Adrenal gland (tissue), 12 donors: ENCODE data around the gene MTAP. TPM values are rescaled to one million over a fixed set of nuclear protein-coding genes. Genes with fewer than 3 reads are reported as not detected.

ENCODE experiments used
- DNase-seq, 7 donors: peaks; one replicate each; pipeline ENCODE4 v3.0.0-alpha.2; 2019 to 2020
- H3K27ac ChIP-seq, 5 donors: fragments of 200-600 bp; sonication (generic) in 4 of 5; 1 replicate in 3 of 5; 2 replicates in 2 of 5; pipeline versions ENCODE4 v1.5.1 to v1.8.0; 2016 to 2020; ENCODE audit warnings: mild to moderate bottlenecking in 1 of 5
- H3K27me3 ChIP-seq: fragments of 200-600 bp; 2 replicates; pipeline ENCODE4 v1.8.0; 2021
- H3K36me3 ChIP-seq, 2 donors: fragments of 200-600 bp; replicated peaks in 1 of 2; 1 replicate in 1 of 2; 2 replicates in 1 of 2; pipeline versions ENCODE4 v1.5.1 to v1.8.0; 2018 to 2022
- H3K4me1 ChIP-seq, 2 donors: fragments of 200-600 bp; replicated peaks in 1 of 2; 1 replicate in 1 of 2; 2 replicates in 1 of 2; pipeline versions ENCODE4 v1.5.1 to v1.8.0; 2018 to 2021
- H3K4me3 ChIP-seq, 4 donors: fragments of 200-600 bp; sonication (generic) in 3 of 4; one replicate each; pipeline ENCODE4 v1.5.1; 2016 to 2018
- H3K9me3 ChIP-seq, 3 donors: fragments of 200-600 bp; sonication (generic) in 1 of 3; replicated peaks in 1 of 3; 1 replicate in 2 of 3; 2 replicates in 1 of 3; pipeline versions ENCODE4 v1.5.1 to v1.8.0; 2016 to 2021
- CTCF ChIP-seq, 6 experiments: fragments of 450-650 bp in 4 of 6; fragments of 200-600 bp in 2 of 6; sonication (generic) in 1 of 6; IDR thresholded peaks; 1 replicate in 5 of 6; 2 replicates in 1 of 6; pipeline versions ENCODE4 v1.5.1 to v1.8.0; 2016 to 2021; ENCODE audit warnings: antibody characterized with exemption in 6 of 6, mild to moderate bottlenecking in 2 of 6, moderate library complexity in 1 of 6
- POLR2A ChIP-seq, 2 donors: fragments of 450-650 bp; IDR thresholded peaks; one replicate each; pipeline ENCODE4 v1.6.1; 2017; ENCODE audit warnings: antibody characterized with exemption in 2 of 2, mild to moderate bottlenecking in 2 of 2, moderate library complexity in 1 of 2
- WGBS, 4 donors: extraction: QIAGEN DNeasy Blood & Tissue Kit in 2 of 4; methylation state at CpG; one replicate each; pipeline versions ENCODE4 v1.1.5 to v1.1.7; 2013 to 2017; 5-methylcytosine and 5-hydroxymethylcytosine counted together
- intact Hi-C, 2 donors: fragments of 100-400 bp; cut with DNase I; formaldehyde crosslinking; loops; one replicate each; pipeline versions ENCODE4 v1.14.1 to v1.15.0; 2022 to 2023
- polyA plus RNA-seq, 3 donors: library from polyadenylated mRNA; stranded (reverse); fragments of 200-250 nt in 2 of 3; fragments of 350-450 nt in 1 of 3; fragmentation: Illumina TruSeq in 1 of 3; extraction: RNeasy Lipid Tissue Mini Kit (QIAGEN cat#74804) in 1 of 3; gene quantifications; one replicate each; pipeline ENCODE4 v1.2.3, GENCODE V29; 2013 to 2014
- total RNA-seq, 9 donors: library from RNA; depleted of rRNA in 4 of 9; stranded (reverse); fragments of >200 nt in 4 of 9; fragments of 120-200 nt in 1 of 9; fragmentation: NEBNext Ultra II Directional in 1 of 9; extraction: Animal tissue kit (Norgen Biotek cat#: 25700) in 1 of 9; gene quantifications; one replicate each; pipeline versions ENCODE4 v1.1.0 to v1.2.4, GENCODE V29; 2013 to 2023
- donor health status: healthy with polysubstance abuse.
- donor health status: Bipolar disorder and iron deficiency.
- donor health status: DM: yes; HTN: yes; CAD: no.
- donor health status: DM: no; HTN: no; CAD: no.
- donor health status: DM: no; HTN: no; CAD: no.
- donor health status: DM: yes; HTN: yes; CAD: no.

The MTAP gene
- total and polyA plus RNA-seq, 12 donors, result 6.4 to 38.2 (median 21.9) TPM

GRCh38 chr9:21779397-21779796 lies 23.0 kb upstream of the MTAP start:
- Histone ChIP-seq H3K36me3 (no peaks in the 10 kb centered on the region), H3K27ac (no peak overlapping the region), H3K27me3 (no peaks in the 10 kb centered on the region), H3K9me3 (no peaks in the 10 kb centered on the region), H3K4me1 (no peaks in the 10 kb centered on the region), H3K4me3 (no peak overlapping the region)
- 51 to 76% (median 64%) methylated on average over 2 of the region's 2 CpGs for WGBS, 4 donors
- DNase-seq, result no peak
- intact Hi-C loops, result no loop called here
- no peak for TF ChIP-seq CTCF (IDR thresholded peaks at IDR 0.05)
- no peak for TF ChIP-seq POLR2A (IDR thresholded peaks at IDR 0.05)

GRCh38 chr9:21781656-21782055 lies 20.8 kb upstream of the MTAP start:
- Histone ChIP-seq H3K4me1 (no peaks in the 10 kb centered on the region), H3K4me3 (no peak overlapping the region), H3K27ac (no peak overlapping the region), H3K9me3 (no peaks in the 10 kb centered on the region), H3K36me3 (no peaks in the 10 kb centered on the region), H3K27me3 (no peaks in the 10 kb centered on the region)
- intact Hi-C loops, result loop anchor here in 1 of 2 donors (10.0 kb wide), 2 partner anchors 67 to 457 kb away; no protein-coding TSS in a partner anchor
- TF ChIP-seq CTCF (IDR thresholded peaks at IDR 0.05) (no peak), POLR2A (IDR thresholded peaks at IDR 0.05) (no peak)
- WGBS, 4 donors, result 60 to 71% (median 68%) methylated on average over 2 of the region's 2 CpGs
- no peak for DNase-seq

- no peak for TF ChIP-seq CTCF (IDR thresholded peaks at IDR 0.05)
- TF ChIP-seq POLR2A (IDR thresholded peaks at IDR 0.05), result no peak
- Histone ChIP-seq H3K27ac (no peak overlapping the region), H3K9me3 (no peaks in the 10 kb centered on the region), H3K27me3 (no peaks in the 10 kb centered on the region), H3K36me3 (no peaks in the 10 kb centered on the region), H3K4me3 (no peak overlapping the region), H3K4me1 (no peaks in the 10 kb centered on the region)
- intact Hi-C loops, result loop anchor here in 1 of 2 donors (10.0 kb wide), 2 partner anchors 67 to 457 kb away; no protein-coding TSS in a partner anchor
- DNase-seq, result no peak
- WGBS, 4 donors, result 50 to 73% (median 58%) methylated on average over 2 of the region's 2 CpGs
Observed at GRCh38 chr9:21782205-21782604, 20.2 kb upstream of the MTAP start.

GRCh38 chr9:21788752-21789151 lies 13.7 kb upstream of the MTAP start:
- no peak for DNase-seq
- WGBS, 4 donors, result 62 to 67% (median 64%) methylated on average over 6 of the region's 6 CpGs
- Histone ChIP-seq H3K27me3 (peaks cover 2% of the 10 kb centered on the region), H3K4me1 (no peaks in the 10 kb centered on the region), H3K9me3 (no peaks in the 10 kb centered on the region), H3K36me3 (no peaks in the 10 kb centered on the region), H3K4me3 (no peak overlapping the region), H3K27ac (no peak overlapping the region)
- no peak for TF ChIP-seq POLR2A (IDR thresholded peaks at IDR 0.05)
- no peak for TF ChIP-seq CTCF (IDR thresholded peaks at IDR 0.05)
- intact Hi-C loops, result loop anchor here in 1 of 2 donors (10.0 kb wide), 2 partner anchors 74 to 464 kb away; no protein-coding TSS in a partner anchor
